H1 (cell line): ENCODE measurements around the gene CHST3. TPM values are rescaled to one million over a fixed set of nuclear protein-coding genes. Genes with fewer than 3 reads are reported as not detected.

Experiments used
- EZH2 ChIP-seq: fragments of 200-600 bp; sonication (generic); IDR thresholded peaks from 2 replicates; pipeline ENCODE4 v1.7.1; 2012; ENCODE audit warnings: low read depth, mild to moderate bottlenecking, moderate library complexity, low read length, inconsistent platforms; ENCODE audit not compliant: severe bottlenecking
- KDM1A ChIP-seq: fragments of 200-600, 300-600 bp; sonication (generic); IDR thresholded peaks from 2 replicates; pipeline ENCODE4 v1.7.1; 2016; ENCODE audit warnings: mild to moderate bottlenecking, low read length, borderline replicate concordance
- TAF1 ChIP-seq: IDR thresholded peaks from 2 replicates; pipeline ENCODE4 v1.6.1; 2011; ENCODE audit warnings: mild to moderate bottlenecking, low read depth, low read length
- TCF12 ChIP-seq: IDR thresholded peaks from 2 replicates; pipeline ENCODE4 v1.6.1; 2011; ENCODE audit warnings: low read depth, mild to moderate bottlenecking, low read length
- polyA plus RNA-seq, 7 experiments: library from polyadenylated mRNA; depleted of rRNA in 3 of 7; stranded (reverse) in 5 of 7; unstranded in 2 of 7; fragments of >200 nt in 5 of 7; fragments of 200-250 nt in 2 of 7; gene quantifications; 1 replicate in 5 of 7; 2 replicates in 1 of 7; 4 replicates in 1 of 7; pipeline versions ENCODE4 v1.2.1 to v1.2.3, GENCODE V29; 2011 to 2013; ENCODE audit warnings: missing spikeins in 2 of 7, mixed read lengths in 2 of 7
- total RNA-seq: library from RNA; stranded (reverse); fragmentation: NEBNext Ultra II Directional; extraction: Animal tissue kit (Norgen Biotek cat#: 25700); gene quantifications from 2 replicates; pipeline ENCODE4 v1.2.1, GENCODE V29; 2021
- TF ChIP-seq, protein P1 (sequence below): fragments of 300-600 bp; sonication (generic); IDR thresholded peaks from 2 replicates; pipeline ENCODE4 v1.7.1; 2012; ENCODE audit warnings: low read length, moderate library complexity, mild to moderate bottlenecking, inconsistent platforms; ENCODE audit not compliant: insufficient replicate concordance

CHST3 gene
- total and polyA plus RNA-seq, 2 of the 8 experiments (the other 6 are each of a cell fraction or from before 2014, with no cell fraction given), result 2.0 to 5.8 TPM

DNA sequence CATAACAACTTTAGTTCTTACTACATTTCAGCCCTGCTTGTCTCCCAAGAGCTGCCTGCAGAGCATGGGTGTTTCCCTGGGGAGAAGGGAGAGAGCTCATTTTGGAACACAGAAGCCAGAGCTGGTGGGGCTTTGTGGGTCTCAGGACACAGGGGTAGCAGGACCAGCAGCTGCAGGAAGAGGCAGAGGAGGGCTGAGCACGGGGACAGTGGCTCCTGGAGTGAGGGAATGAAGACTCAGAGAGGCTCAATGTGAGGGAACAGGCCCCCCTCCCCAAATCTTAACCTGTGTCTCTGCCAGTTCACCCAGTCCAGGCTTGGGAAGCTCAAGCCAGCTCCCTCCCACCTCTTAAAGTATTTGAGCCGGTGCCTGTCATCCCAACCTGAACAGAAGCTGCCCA is 50.0 kb downstream of the CHST3 start (continued):
- TF ChIP-seq, protein P1, sequence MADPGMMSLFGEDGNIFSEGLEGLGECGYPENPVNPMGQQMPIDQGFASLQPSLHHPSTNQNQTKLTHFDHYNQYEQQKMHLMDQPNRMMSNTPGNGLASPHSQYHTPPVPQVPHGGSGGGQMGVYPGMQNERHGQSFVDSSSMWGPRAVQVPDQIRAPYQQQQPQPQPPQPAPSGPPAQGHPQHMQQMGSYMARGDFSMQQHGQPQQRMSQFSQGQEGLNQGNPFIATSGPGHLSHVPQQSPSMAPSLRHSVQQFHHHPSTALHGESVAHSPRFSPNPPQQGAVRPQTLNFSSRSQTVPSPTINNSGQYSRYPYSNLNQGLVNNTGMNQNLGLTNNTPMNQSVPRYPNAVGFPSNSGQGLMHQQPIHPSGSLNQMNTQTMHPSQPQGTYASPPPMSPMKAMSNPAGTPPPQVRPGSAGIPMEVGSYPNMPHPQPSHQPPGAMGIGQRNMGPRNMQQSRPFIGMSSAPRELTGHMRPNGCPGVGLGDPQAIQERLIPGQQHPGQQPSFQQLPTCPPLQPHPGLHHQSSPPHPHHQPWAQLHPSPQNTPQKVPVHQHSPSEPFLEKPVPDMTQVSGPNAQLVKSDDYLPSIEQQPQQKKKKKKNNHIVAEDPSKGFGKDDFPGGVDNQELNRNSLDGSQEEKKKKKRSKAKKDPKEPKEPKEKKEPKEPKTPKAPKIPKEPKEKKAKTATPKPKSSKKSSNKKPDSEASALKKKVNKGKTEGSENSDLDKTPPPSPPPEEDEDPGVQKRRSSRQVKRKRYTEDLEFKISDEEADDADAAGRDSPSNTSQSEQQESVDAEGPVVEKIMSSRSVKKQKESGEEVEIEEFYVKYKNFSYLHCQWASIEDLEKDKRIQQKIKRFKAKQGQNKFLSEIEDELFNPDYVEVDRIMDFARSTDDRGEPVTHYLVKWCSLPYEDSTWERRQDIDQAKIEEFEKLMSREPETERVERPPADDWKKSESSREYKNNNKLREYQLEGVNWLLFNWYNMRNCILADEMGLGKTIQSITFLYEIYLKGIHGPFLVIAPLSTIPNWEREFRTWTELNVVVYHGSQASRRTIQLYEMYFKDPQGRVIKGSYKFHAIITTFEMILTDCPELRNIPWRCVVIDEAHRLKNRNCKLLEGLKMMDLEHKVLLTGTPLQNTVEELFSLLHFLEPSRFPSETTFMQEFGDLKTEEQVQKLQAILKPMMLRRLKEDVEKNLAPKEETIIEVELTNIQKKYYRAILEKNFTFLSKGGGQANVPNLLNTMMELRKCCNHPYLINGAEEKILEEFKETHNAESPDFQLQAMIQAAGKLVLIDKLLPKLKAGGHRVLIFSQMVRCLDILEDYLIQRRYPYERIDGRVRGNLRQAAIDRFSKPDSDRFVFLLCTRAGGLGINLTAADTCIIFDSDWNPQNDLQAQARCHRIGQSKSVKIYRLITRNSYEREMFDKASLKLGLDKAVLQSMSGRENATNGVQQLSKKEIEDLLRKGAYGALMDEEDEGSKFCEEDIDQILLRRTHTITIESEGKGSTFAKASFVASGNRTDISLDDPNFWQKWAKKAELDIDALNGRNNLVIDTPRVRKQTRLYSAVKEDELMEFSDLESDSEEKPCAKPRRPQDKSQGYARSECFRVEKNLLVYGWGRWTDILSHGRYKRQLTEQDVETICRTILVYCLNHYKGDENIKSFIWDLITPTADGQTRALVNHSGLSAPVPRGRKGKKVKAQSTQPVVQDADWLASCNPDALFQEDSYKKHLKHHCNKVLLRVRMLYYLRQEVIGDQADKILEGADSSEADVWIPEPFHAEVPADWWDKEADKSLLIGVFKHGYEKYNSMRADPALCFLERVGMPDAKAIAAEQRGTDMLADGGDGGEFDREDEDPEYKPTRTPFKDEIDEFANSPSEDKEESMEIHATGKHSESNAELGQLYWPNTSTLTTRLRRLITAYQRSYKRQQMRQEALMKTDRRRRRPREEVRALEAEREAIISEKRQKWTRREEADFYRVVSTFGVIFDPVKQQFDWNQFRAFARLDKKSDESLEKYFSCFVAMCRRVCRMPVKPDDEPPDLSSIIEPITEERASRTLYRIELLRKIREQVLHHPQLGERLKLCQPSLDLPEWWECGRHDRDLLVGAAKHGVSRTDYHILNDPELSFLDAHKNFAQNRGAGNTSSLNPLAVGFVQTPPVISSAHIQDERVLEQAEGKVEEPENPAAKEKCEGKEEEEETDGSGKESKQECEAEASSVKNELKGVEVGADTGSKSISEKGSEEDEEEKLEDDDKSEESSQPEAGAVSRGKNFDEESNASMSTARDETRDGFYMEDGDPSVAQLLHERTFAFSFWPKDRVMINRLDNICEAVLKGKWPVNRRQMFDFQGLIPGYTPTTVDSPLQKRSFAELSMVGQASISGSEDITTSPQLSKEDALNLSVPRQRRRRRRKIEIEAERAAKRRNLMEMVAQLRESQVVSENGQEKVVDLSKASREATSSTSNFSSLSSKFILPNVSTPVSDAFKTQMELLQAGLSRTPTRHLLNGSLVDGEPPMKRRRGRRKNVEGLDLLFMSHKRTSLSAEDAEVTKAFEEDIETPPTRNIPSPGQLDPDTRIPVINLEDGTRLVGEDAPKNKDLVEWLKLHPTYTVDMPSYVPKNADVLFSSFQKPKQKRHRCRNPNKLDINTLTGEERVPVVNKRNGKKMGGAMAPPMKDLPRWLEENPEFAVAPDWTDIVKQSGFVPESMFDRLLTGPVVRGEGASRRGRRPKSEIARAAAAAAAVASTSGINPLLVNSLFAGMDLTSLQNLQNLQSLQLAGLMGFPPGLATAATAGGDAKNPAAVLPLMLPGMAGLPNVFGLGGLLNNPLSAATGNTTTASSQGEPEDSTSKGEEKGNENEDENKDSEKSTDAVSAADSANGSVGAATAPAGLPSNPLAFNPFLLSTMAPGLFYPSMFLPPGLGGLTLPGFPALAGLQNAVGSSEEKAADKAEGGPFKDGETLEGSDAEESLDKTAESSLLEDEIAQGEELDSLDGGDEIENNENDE, result no peak
- TF ChIP-seq KDM1A (no peak), EZH2 (no peak), TAF1 (no peak), TCF12 (no peak)
- TF ChIP-seq, all 59 proteins: peak for 0
